ENCODE data around the gene IL25. TPM values are rescaled to one million over a fixed set of nuclear protein-coding genes. Genes with fewer than 3 reads are reported as not detected.

IL25 gene
- total and polyA plus RNA-seq, 2 of the 8 experiments (the other 6 are each of a cell fraction or from before 2014, with no cell fraction given): not detected

DNA sequence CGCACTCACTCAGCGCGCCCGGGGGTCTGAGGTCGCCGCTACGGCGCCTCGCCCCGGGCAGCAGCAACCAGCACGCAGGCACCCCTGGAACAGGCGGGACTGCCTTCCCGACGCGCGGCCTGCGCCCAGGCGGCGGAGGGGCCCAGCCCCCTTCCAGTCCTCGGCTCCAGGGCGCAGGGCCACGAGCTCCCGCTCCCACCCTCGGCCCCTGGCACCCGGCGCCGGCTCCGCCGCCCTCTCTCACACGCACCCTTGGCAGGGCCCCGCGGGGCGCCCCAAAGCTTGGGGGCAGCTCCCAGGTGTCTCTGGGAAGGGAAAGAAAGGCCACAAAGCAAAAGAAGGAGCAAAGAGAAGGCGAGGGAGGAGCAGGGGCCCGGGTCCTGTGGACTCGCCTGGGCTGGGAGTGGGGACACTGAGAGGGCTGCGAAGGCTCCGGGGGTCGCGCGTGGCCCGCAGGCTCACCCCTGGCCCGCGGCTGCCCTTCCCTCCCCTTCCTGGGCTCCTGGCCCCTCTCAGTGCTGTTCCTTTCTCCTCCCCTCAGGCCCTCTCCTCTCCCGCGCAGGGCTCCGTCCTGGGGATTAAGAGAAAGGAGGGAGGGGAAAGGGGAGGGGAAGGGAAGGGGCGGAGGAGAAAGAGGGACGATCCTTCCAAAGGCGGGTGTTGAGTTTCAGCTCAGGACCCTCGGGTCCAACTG is 6.7 kb upstream of the IL25 start (continued):
- TF ChIP-seq, protein P1, sequence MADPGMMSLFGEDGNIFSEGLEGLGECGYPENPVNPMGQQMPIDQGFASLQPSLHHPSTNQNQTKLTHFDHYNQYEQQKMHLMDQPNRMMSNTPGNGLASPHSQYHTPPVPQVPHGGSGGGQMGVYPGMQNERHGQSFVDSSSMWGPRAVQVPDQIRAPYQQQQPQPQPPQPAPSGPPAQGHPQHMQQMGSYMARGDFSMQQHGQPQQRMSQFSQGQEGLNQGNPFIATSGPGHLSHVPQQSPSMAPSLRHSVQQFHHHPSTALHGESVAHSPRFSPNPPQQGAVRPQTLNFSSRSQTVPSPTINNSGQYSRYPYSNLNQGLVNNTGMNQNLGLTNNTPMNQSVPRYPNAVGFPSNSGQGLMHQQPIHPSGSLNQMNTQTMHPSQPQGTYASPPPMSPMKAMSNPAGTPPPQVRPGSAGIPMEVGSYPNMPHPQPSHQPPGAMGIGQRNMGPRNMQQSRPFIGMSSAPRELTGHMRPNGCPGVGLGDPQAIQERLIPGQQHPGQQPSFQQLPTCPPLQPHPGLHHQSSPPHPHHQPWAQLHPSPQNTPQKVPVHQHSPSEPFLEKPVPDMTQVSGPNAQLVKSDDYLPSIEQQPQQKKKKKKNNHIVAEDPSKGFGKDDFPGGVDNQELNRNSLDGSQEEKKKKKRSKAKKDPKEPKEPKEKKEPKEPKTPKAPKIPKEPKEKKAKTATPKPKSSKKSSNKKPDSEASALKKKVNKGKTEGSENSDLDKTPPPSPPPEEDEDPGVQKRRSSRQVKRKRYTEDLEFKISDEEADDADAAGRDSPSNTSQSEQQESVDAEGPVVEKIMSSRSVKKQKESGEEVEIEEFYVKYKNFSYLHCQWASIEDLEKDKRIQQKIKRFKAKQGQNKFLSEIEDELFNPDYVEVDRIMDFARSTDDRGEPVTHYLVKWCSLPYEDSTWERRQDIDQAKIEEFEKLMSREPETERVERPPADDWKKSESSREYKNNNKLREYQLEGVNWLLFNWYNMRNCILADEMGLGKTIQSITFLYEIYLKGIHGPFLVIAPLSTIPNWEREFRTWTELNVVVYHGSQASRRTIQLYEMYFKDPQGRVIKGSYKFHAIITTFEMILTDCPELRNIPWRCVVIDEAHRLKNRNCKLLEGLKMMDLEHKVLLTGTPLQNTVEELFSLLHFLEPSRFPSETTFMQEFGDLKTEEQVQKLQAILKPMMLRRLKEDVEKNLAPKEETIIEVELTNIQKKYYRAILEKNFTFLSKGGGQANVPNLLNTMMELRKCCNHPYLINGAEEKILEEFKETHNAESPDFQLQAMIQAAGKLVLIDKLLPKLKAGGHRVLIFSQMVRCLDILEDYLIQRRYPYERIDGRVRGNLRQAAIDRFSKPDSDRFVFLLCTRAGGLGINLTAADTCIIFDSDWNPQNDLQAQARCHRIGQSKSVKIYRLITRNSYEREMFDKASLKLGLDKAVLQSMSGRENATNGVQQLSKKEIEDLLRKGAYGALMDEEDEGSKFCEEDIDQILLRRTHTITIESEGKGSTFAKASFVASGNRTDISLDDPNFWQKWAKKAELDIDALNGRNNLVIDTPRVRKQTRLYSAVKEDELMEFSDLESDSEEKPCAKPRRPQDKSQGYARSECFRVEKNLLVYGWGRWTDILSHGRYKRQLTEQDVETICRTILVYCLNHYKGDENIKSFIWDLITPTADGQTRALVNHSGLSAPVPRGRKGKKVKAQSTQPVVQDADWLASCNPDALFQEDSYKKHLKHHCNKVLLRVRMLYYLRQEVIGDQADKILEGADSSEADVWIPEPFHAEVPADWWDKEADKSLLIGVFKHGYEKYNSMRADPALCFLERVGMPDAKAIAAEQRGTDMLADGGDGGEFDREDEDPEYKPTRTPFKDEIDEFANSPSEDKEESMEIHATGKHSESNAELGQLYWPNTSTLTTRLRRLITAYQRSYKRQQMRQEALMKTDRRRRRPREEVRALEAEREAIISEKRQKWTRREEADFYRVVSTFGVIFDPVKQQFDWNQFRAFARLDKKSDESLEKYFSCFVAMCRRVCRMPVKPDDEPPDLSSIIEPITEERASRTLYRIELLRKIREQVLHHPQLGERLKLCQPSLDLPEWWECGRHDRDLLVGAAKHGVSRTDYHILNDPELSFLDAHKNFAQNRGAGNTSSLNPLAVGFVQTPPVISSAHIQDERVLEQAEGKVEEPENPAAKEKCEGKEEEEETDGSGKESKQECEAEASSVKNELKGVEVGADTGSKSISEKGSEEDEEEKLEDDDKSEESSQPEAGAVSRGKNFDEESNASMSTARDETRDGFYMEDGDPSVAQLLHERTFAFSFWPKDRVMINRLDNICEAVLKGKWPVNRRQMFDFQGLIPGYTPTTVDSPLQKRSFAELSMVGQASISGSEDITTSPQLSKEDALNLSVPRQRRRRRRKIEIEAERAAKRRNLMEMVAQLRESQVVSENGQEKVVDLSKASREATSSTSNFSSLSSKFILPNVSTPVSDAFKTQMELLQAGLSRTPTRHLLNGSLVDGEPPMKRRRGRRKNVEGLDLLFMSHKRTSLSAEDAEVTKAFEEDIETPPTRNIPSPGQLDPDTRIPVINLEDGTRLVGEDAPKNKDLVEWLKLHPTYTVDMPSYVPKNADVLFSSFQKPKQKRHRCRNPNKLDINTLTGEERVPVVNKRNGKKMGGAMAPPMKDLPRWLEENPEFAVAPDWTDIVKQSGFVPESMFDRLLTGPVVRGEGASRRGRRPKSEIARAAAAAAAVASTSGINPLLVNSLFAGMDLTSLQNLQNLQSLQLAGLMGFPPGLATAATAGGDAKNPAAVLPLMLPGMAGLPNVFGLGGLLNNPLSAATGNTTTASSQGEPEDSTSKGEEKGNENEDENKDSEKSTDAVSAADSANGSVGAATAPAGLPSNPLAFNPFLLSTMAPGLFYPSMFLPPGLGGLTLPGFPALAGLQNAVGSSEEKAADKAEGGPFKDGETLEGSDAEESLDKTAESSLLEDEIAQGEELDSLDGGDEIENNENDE (IDR thresholded peaks at IDR 0.05; ENCODE audit: insufficient replicate concordance, low read length): no peak
- TF ChIP-seq CREB1 (IDR thresholded peaks at IDR 0.05) (no peak), SAP30 (IDR thresholded peaks at IDR 0.05; ENCODE audit: insufficient read depth, insufficient replicate concordance, low read length) (no peak), GABPA (IDR thresholded peaks at IDR 0.05; ENCODE audit: borderline replicate concordance, insufficient read depth, low read length) (no peak), CTBP2 (IDR thresholded peaks at IDR 0.05; ENCODE audit: borderline replicate concordance, insufficient read depth, insufficient read length, low read length) (no peak), GTF2F1 (IDR thresholded peaks at IDR 0.05; ENCODE audit: borderline replicate concordance, low read depth, low read length) (no peak), CHD2 (IDR thresholded peaks at IDR 0.05; ENCODE audit: low read length) (no peak), ASH2L (IDR thresholded peaks at IDR 0.05; ENCODE audit: low read length) (peak; percentile 59), SP1 (IDR thresholded peaks at IDR 0.05; ENCODE audit: low read depth, low read length) (no peak), YY1 (IDR thresholded peaks at IDR 0.05; ENCODE audit: low read depth, low read length) (no peak), CHD1 (IDR thresholded peaks at IDR 0.05; ENCODE audit: low read depth, low read length) (no peak)

All from H1 (cell line).